Right lobe of liver (tissue), 6 donors: Measurements from ENCODE around the gene DOCK2. TPM values are rescaled to one million over a fixed set of nuclear protein-coding genes. Genes with fewer than 3 reads are reported as not detected.

Source experiments
- ATAC-seq, 4 donors: fragments of 200-7000 bp; cut with Tn5 transposase; one replicate each; pipeline ENCODE4 v1.9.1; 2020; ENCODE audit warnings: mild to moderate bottlenecking in 4 of 4, moderate library complexity in 4 of 4
- DNase-seq, 3 donors: peaks; one replicate each; pipeline ENCODE4 v3.0.0-alpha.2; 2020
- H3K27ac ChIP-seq, 3 donors: fragments of 200-600 bp; one replicate each; pipeline ENCODE4 v1.8.0; 2022
- H3K27me3 ChIP-seq, 2 donors: fragments of 200-600 bp; one replicate each; pipeline ENCODE4 v1.8.0; 2022
- H3K36me3 ChIP-seq, 4 donors: fragments of 200-600 bp; sonication (generic) in 1 of 4; one replicate each; pipeline versions ENCODE4 v1.5.1 to v1.8.0; 2017 to 2022; ENCODE audit warnings: control low read depth in 1 of 4
- H3K4me1 ChIP-seq, 4 donors: fragments of 200-600 bp; sonication (generic) in 1 of 4; one replicate each; pipeline versions ENCODE4 v1.5.1 to v1.8.0; 2017 to 2022; ENCODE audit warnings: control low read depth in 1 of 4
- H3K4me3 ChIP-seq, 3 donors: fragments of 200-600 bp; one replicate each; pipeline ENCODE4 v1.8.0; 2022
- H3K9me3 ChIP-seq, 4 donors: fragments of 200-600 bp; sonication (generic) in 1 of 4; one replicate each; pipeline versions ENCODE4 v1.5.1 to v1.8.0; 2017 to 2022; ENCODE audit warnings: control low read depth in 1 of 4
- POLR2A ChIP-seq: fragments of 450-650 bp; IDR thresholded peaks from one replicate; pipeline ENCODE4 v1.6.1; 2017; ENCODE audit warnings: antibody characterized with exemption, mild to moderate bottlenecking
- WGBS: methylation state at CpG from one replicate; pipeline ENCODE4 v1.1.6; 2018; ENCODE audit warnings: low coverage, low lambda C conversion rate; ENCODE audit not compliant: insufficient coverage; ENCODE audit errors: missing lambda C conversion rate; 5-methylcytosine and 5-hydroxymethylcytosine counted together
- intact Hi-C, 2 donors: fragments of 100-400 bp; cut with DNase I; formaldehyde crosslinking; loops; one replicate each; pipeline versions ENCODE4 v1.11.2 to v1.14.1; 2022
- total RNA-seq, 6 experiments: library from RNA; depleted of rRNA in 2 of 6; stranded (reverse); fragments of >200 nt in 2 of 6; fragmentation: NEBNext Ultra II Directional in 3 of 6; extraction: Animal tissue kit (Norgen Biotek cat#: 25700) in 3 of 6; gene quantifications; one replicate each; pipeline versions ENCODE4 v1.1.0 to v1.2.4, GENCODE V29; 2016 to 2023
- TF ChIP-seq, protein P1 (sequence below), 4 donors: fragments of 200-600 bp in 3 of 4; fragments of 450-650 bp in 1 of 4; IDR thresholded peaks; one replicate each; pipeline versions ENCODE4 v1.5.1 to v1.8.0; 2016 to 2022; ENCODE audit warnings: antibody characterized with exemption in 4 of 4, mild to moderate bottlenecking in 2 of 4
- donor health status: DM: no; HTN: yes; CAD: no.
- donor health status: DM: no; HTN: no; CAD: no.
- donor health status: DM: no; HTN: no; CAD: no.
- donor health status: DM: no; HTN: yes; CAD: no.
- donor health status: DM: no; HTN: yes; CAD: no.

Gene DOCK2
- total RNA-seq, 6 experiments from 2014 or later, result 5.0 to 14.5 (median 7.4) TPM

DNA sequence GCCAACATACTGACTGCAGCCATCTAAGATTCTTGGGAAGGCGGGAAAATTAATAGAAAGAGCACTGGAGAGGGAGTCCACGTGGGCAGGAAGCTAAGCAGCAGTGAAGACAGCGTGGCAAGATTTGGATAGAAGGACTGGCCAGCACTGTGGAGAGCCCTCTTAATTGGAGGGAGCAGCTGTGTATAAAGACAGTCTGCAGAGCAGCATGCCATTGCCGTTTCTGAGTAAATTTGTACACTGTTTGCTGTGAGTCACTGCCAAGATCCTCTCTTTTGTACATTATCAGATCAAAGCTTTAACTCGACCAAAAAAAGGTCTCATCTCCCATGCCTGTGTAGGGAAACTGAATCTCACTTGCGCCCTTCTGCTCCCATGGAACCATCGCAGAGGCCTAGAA, 297.9 kb downstream of the DOCK2 start:
- no peak for ATAC-seq
- DNase-seq, result no peak
- no peaks in the 10 kb centered on the region for H3K36me3 ChIP-seq
- H3K27ac ChIP-seq, result no peak overlapping the region
- no peaks in the 10 kb centered on the region for H3K9me3 ChIP-seq
- WGBS, result 55% methylated on average over 5 of the region's 7 CpGs
- TF ChIP-seq, protein P1, sequence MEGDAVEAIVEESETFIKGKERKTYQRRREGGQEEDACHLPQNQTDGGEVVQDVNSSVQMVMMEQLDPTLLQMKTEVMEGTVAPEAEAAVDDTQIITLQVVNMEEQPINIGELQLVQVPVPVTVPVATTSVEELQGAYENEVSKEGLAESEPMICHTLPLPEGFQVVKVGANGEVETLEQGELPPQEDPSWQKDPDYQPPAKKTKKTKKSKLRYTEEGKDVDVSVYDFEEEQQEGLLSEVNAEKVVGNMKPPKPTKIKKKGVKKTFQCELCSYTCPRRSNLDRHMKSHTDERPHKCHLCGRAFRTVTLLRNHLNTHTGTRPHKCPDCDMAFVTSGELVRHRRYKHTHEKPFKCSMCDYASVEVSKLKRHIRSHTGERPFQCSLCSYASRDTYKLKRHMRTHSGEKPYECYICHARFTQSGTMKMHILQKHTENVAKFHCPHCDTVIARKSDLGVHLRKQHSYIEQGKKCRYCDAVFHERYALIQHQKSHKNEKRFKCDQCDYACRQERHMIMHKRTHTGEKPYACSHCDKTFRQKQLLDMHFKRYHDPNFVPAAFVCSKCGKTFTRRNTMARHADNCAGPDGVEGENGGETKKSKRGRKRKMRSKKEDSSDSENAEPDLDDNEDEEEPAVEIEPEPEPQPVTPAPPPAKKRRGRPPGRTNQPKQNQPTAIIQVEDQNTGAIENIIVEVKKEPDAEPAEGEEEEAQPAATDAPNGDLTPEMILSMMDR (IDR thresholded peaks at IDR 0.05), result no peak
- TF ChIP-seq POLR2A, result no peak
- no peak overlapping the region for H3K4me3 ChIP-seq
- no peaks in the 10 kb centered on the region for H3K4me1 ChIP-seq
- H3K27me3 ChIP-seq, result no peaks in the 10 kb centered on the region
- intact Hi-C loops, result no loop called here

DNA sequence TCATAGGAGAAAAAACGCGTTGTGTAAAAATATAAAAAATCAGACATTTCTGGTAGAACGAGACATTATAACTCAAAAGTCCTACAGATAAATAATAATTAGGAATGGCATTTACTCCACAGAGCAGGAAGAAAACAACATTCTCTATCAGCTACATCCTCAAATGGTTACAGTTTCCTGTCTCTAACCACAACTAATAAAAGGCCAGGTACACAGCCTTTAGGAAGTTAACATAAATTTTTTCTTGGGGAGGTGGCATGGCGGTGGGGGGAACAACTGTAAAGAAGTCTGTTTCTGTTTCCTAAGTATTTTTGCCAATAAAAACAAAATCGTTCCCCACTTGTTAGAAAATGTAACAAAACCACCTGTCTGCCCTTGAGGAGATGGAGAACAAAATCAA, 298.7 kb downstream of the DOCK2 start:
- no peak for TF ChIP-seq POLR2A
- TF ChIP-seq, protein P1 (IDR thresholded peaks at IDR 0.05), result no peak
- Histone ChIP-seq H3K4me3 (no peak overlapping the region), H3K36me3 (no peaks in the 10 kb centered on the region), H3K27me3 (no peaks in the 10 kb centered on the region), H3K27ac (no peak overlapping the region), H3K9me3 (no peaks in the 10 kb centered on the region), H3K4me1 (no peaks in the 10 kb centered on the region)
- ATAC-seq (no peak), DNase-seq (no peak)
- WGBS, result 43% methylated on average over 5 of the region's 5 CpGs
- intact Hi-C loops, result no loop called here

DNA sequence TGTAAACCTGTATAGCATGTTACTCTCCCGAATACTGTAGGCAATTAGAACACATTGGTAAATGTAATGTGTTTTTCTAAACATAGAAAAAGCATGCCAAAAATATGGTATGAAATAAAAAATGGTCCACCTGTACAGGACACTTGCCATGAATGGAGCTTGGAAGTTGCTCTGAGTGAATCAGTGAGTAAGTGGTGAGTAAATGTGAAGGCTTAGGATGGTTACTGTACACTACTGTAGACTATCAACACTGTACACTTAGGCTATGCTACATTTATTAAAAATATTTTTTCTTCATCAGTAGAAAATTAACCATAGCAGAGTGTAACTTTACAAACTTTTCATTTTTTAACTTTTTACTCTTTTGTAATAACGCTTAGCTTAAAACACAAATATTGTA, 301.4 kb downstream of the DOCK2 start:
- ATAC-seq (no peak), DNase-seq (no peak)
- Histone ChIP-seq H3K4me1 (no peaks in the 10 kb centered on the region), H3K27ac (no peak overlapping the region), H3K27me3 (no peaks in the 10 kb centered on the region), H3K36me3 (no peaks in the 10 kb centered on the region), H3K4me3 (no peak overlapping the region), H3K9me3 (no peaks in the 10 kb centered on the region)
- no peak for TF ChIP-seq POLR2A
- TF ChIP-seq, protein P1 (IDR thresholded peaks at IDR 0.05), result no peak
- 77% methylated on average over 2 of the region's 2 CpGs for WGBS
- intact Hi-C loops, result no loop called here

DNA sequence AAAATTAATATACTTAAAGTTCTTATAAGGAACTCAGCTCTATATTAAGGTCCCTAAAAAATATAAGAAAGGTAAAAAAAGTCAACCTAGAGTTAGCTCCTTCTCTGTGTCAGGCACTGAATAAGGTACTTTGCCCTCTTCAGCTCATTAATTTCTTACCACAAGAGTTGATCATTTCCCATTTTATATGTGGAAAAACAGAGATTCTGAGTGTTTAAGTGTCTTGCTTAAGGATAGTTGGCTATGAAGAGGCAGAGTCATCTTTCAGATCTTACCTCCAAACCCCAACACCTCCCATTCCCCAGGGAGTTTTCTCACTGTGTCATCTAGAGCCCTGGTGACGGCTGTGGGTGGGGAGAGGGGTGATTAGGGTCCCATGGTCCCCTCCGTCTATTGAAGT, 302.7 kb downstream of the DOCK2 start:
- ATAC-seq, result no peak

More for the DNA sequence above, 302.7 kb downstream of the DOCK2 start:
- TF ChIP-seq, protein P1 (IDR thresholded peaks at IDR 0.05), result no peak
- no peak for TF ChIP-seq POLR2A
- no peak overlapping the region for H3K4me3 ChIP-seq
- WGBS, result 100% methylated on average over 1 of the region's 2 CpGs
- H3K36me3 ChIP-seq, result no peaks in the 10 kb centered on the region
- no peak for DNase-seq
- H3K4me1 ChIP-seq, result no peaks in the 10 kb centered on the region
- no peak overlapping the region for H3K27ac ChIP-seq
- intact Hi-C loops, result no loop called here
- no peaks in the 10 kb centered on the region for H3K27me3 ChIP-seq
- H3K9me3 ChIP-seq, result no peaks in the 10 kb centered on the region
